ENCODE measurements around the gene LMNTD2.
A peak's percentile ranks its signal among the peaks of the same experiment; 100 is the strongest.
"Not testable (repeated sequence)": the region's sequence is repeated elsewhere in the genome, so short reads cannot be mapped to it uniquely, and the experiment has no call there.

The LMNTD2 gene

GRCh38 chr11:516918-517685 is 43.4 kb downstream of the LMNTD2 start:
- not testable (repeated sequence) for DNase-seq (ENCODE audit: insufficient read length, low spot score); FAIRE-seq

GRCh38 chr11:516400-516799 is 44.1 kb downstream of the LMNTD2 start:
- FAIRE-seq: no peak
- no peak for DNase-seq (ENCODE audit: insufficient read length, low spot score)

DNA sequence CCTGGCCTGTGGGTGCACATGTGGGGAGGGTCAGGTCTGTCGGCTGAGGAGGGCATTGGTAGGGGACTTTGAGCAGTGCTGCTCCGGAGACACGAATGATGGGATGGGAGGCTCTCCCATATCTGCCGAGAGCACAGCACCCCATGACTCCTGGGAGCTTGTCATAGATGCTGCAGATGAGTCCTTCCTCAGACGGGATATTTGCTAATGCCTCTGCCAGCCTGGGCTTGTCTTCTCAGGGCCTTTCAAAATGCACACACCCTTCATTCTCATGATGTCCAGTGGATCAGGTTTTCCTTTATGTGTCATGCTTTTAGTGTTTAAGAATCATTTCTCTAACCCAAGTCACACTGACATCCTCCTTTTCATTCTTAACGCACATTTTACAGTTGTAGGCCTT is 45.4 kb downstream of the LMNTD2 start:
- DNase-seq (ENCODE audit: insufficient read length, low spot score): no peak
- no peak for FAIRE-seq

- DNase-seq (ENCODE audit: insufficient read length, low spot score) (no peak), FAIRE-seq (no peak)
These were observed 45.9 kb downstream of the LMNTD2 start for GRCh38 chr11:514606-515005.

GRCh38 chr11:512761-513595 is 47.6 kb downstream of the LMNTD2 start:
- DNase-seq (ENCODE audit: insufficient read length, low spot score) (no peak), FAIRE-seq (no peak)

- DNase-seq (ENCODE audit: insufficient read length, low spot score): no peak
- FAIRE-seq: no peak
These were observed 51.6 kb downstream of the LMNTD2 start for GRCh38 chr11:508956-509355.

DNA sequence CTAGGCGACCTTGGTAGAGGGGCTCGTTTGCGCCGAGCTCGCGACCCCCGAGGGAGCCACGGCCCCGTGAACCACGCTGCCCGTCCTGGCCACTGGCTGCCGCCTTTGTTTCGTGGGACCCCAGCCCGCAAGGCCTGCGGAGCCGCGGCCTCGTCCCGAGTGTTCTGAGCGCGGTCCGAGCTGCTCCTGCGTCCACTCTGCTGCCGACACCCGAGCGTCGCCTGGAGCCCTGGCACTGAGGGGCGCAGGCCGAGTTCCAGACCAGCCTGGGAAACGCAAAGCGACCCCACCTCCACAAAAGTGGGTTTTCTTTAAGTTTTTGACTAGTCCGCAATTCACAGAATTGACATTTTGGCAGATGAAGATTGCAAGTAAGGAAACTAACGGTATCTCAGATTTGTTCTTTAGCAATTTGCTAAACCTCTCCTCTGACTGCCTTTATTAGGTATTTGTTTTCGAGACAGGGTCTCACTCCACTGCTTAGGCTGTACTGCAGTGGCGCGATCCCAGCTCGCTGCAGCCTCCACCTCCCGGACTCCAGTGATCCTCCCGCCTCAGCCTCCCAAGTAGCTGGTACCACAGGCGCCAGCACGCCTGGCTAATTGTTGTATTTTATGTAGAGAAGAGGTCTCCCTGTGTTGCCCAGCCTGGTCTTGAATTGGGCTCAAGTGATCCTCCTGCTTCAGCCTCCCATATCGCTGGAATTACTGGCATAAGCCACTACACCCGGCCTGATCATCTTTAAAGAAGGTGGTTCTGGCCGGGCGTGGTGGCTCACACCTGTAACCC is 52.6 kb downstream of the LMNTD2 start:
- DNase-seq (ENCODE audit: insufficient read length, low spot score) (no peak), FAIRE-seq (peak; percentile 70)

DNA sequence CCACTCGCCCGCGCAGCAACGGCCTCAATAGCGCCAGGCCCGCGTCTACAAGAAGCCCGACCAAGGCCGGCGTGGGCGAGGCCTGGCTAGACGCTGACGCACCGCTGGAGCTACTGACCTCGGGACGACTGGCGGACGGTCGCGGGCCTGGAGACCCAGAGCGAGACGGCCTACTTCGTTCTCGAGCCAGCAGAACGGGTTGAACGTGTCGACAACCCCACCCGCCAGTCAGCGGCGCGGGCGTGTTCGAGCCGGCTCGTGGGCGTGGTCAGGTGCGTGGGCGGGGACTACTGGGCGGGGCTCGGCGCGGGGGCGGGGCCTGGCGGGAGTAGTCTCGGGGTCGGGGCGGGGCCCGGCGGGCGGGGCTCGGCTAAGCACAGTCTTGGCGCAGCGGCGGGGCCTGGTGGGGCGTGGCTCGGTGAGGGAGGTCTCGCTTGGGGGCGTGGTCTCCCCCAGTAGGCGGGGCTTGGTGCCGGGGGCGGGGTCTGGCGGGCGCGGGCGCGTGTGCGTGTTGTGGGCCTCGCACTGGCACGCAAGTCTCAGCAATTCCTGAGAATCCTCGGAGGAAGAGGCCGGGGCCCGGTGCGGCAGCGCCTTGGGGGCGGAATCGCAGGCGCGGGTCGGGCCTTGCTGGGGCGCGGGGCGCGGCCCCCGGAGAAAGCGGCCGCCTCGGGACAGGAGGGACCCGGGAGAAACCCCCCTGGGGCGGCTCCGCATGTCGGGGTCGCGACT is 53.4 kb downstream of the LMNTD2 start, which contains the start of gene RNH1:
Gene RNH1, minus strand, starts transcription at position 248 of the 732 bp plus-strand sequence. CDS start 5,080 bp downstream, outside the sequence.
- DNase-seq (ENCODE audit: insufficient read length, low spot score) (peak; percentile 89), FAIRE-seq (peak; percentile 86)

- FAIRE-seq: peak; percentile 99
- DNase-seq (ENCODE audit: insufficient read length, low spot score): peak; percentile 98
These were observed 54.1 kb downstream of the LMNTD2 start for GRCh38 chr11:506238-506994.

DNA sequence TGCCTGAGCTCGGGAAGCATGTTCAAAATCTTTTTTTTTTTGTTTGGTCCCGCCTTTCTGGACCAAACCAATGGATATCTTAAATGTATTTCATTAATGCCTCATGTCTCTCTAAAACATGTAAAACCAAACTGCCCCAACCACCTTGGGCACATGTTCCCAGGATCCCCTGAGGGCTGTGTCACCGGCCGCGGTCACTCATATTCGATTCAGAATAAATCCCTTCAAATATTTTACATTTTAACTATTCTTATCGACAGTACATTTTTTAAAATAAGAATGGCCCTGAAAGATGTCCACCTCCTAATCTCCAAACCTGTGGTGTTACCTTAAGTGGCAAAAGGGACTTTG is 55.6 kb downstream of the LMNTD2 start:
- no peak for FAIRE-seq
- DNase-seq (ENCODE audit: insufficient read length, low spot score): no peak
